HuH-7.5 (cell line): ENCODE results near the gene TRAK2.
"Not testable (repeated sequence)": the region's sequence is repeated elsewhere in the genome, so short reads cannot be mapped to it uniquely, and the experiment has no call there.

Source experiments
- DNase-seq: peaks from one replicate; pipeline ENCODE4 v3.0.0; 2011; ENCODE audit warnings: low spot score

The TRAK2 gene

GRCh38 chr2:201448701-201449100 is 2.6 kb downstream of the TRAK2 start:
- DNase-seq, result no peak

DNA sequence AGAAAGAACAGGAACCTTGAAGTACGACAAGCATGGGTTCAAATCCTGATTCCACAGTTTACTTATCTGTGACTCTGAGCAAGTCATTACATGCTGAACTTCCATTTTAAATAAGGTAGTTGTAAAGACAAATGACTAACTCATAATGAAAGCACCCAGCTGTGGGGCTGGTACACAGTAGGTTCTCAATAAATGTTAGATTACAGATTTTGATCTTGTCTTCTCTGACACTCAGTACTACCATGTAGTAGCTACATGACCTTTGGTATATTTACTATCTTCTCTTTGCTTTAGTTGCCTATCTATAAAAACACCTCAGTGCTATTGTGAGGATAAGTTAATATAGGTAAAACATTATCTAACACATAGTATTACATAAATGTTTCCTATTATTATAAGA is 3.2 kb downstream of the TRAK2 start:
- no peak for DNase-seq

GRCh38 chr2:201447086-201447485 is 4.2 kb downstream of the TRAK2 start:
- no peak for DNase-seq

DNA sequence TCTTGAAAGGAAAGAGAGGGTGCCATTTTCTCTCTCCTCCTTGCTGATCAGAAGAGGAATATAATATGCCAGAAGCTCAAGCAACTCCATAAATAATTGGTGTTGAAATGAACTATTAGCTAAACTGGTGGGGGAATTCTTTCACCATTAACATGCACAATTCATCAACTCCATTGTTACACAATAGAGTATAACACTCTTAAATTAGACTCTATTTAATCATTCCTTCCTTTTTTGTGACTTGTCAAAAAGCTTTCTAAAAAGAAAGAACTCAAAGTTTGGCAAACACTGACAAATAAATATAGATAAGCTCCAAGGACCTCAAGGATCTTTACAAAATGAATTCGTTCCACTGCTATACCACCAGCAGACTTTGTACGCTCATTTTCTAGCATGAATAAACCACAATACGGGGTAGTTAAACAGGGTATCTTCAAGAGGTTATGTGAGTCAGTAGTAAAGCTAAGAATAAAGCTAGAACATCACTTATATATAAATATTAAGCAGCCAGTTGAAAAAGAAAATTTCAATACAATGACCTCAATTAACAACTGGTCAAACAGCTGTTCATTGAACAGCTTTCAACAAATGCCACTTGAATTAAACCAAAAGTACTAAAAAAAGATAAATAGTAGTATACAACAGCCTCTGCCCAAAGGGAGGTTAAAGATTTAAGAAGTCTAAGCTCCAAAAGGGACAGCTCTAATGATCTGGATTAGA is 6.4 kb downstream of the TRAK2 start:
- DNase-seq, result no peak

GRCh38 chr2:201441409-201441808 is 9.8 kb downstream of the TRAK2 start:
- no peak for DNase-seq

DNA sequence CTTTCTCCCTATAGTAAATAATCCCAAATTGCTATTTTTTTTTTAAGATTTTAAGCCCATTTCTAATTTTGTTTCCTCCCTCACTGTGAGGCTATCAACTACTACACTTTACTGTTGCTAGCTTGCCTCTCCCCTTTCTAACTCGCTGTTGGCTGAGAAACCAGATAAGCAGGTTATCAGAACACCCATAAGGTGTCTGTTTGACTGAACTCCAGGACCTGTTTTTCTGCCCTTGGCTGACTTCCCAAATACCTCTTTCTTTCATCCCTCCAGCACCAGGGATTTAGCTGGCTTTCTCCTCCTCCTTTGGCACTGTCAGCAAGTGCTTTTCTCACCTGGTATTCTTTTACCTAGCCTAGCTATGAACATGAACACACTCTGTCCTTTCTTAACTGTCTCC is 11.1 kb downstream of the TRAK2 start:
- DNase-seq, result no peak

DNA sequence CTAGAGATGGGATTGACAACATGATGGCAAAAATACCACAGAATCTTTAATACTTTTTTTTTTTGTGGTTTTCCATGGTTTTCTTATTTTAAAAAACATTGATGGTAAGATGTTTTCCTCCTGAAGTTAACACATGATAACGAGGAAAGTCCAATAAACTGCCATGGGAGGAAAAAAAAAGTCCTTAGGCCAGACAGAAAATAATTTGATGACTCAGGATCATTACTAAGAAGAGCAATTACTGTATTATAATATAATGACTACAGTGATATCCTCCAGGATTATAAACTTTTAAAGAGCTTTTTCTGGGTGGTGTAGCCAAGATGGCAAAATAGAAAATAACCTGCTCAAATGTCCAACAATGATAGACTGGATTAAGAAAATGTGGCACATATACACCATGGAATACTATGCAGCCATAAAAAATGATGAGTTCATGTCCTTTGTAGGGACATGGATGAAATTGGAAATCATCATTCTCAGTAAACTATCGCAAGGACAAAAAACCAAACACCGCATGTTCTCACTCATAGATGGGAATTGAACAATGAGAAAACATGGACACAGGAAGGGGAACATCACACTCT is 11.8 kb downstream of the TRAK2 start:
- DNase-seq, result not testable (repeated sequence)

DNA sequence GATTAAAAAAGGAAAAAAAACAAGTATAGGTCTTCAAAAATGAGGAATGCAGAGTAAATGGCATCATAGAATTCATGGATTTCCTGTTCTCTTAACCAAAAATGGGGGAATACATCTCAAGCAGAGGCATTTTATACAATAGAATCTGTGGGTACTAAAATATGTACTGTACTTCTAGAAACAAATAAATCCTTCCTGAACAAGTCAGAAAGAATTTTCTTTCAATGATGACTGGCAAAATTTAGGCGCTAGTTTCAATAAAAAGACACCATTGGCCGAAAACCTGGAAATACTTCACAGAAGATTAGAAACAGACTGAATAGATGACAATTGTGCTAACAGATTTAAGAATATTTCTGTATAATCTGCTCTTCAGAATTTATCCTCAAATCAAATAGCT is 15.1 kb downstream of the TRAK2 start:
- no peak for DNase-seq

DNA sequence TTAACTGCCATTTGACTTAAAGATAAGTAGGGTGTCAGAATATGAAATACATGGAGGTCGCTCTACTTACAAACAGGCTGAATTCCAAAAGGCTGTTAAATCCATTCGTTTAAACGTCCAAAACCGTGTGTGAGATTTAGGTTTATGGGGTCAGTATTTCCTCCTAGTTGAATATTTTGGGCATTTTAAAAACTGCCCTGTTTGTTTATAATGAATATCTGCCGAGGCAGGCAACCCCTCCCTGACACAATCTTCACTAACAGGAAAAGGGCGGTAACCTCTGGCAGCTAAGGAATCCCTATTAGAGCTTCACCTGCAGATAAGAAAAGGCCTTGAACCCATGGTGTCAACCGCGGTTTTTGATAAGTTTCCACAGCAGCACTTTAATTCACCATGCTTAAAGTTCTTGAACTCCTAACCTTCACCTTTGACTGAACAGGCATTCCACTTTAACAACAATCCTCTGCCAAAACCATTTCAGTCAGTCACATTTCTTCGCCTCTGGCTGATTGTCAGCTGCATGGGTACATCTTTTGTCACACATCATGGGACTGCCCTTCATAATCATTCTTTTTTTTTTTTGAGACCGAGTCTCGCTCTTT is 17.8 kb downstream of the TRAK2 start:
- DNase-seq, result no peak

DNA sequence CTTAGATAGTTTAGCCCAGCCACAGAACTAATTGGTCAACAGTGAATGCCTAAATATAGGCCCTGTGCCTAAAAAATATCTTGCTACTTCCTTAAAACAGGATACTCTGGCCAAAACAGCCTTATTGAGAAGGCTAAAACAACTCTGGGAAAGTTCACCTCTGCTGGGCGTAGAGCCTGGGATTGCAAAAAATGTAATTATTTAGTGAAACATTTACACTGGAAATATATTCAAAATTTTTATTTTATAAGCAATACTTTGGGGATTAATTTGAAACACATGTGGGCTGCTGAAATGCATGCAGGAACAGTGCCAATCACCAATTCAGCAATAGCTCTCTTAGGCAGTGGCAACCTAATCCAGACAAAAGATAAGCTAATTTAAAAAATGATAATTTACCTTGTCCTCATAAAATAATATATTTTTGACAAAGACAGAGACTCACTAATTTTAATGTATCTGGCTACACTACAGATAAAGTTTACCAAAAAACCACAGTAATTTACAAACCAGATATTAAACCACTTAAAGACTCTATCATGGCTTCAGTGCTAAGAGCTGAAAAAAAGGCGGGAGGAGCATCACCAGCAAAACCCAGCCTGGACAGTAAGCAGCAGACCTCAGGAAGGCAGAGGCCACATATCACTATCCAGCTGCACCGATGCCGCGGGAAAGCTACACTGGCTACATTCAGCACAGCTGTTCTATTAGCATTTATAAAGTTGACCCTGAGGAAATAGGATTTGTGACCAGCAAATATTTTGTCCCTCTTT is 18.5 kb downstream of the TRAK2 start:
- no peak for DNase-seq

- no peak for DNase-seq
Measured at GRCh38 chr2:201432038-201432620, 19.1 kb downstream of the TRAK2 start.

DNA sequence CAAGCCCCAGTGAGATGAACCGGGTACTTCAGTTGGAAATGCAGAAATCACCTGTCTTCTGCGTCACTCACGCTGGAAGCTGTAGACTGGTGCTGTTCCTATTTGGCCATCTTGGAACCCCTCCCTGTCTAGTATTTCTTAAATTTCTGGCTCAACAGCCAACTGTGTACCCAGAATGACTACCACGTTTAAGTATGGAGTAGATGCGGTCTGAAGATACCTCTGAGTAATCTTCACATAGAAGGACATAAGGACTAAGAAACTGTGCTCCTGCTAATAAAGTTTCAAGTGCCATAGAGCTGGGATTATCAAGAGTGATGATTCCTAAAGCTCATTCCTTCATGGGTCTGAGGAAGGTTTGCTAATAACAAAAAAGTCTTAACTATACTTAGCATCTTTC is 20.4 kb downstream of the TRAK2 start:
- no peak for DNase-seq

DNA sequence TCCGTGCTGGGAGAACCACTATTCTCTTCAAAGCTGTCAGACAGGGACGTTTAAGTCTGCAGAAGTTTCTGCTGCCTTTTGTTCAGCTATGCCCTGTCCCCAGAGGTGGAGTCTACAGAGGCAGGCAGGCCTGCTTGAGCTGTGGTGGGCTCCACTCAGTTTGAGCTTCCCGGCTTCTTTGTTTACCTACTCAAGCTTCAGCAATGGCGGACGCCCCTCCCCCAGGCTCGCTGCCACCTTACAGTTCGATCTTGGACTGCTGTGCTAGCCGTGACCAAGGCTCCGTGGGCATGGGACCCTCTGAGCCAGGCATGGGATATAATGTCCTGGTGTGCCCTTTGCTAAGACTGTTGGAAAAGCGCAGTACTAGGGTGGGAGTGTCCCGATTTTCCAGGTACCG is 20.9 kb downstream of the TRAK2 start:
- DNase-seq, result not testable (repeated sequence)

- not testable (repeated sequence) for DNase-seq
Measured at GRCh38 chr2:201429835-201430234, 21.4 kb downstream of the TRAK2 start.

- not testable (repeated sequence) for DNase-seq
Measured at GRCh38 chr2:201428366-201428765, 22.9 kb downstream of the TRAK2 start.

DNA sequence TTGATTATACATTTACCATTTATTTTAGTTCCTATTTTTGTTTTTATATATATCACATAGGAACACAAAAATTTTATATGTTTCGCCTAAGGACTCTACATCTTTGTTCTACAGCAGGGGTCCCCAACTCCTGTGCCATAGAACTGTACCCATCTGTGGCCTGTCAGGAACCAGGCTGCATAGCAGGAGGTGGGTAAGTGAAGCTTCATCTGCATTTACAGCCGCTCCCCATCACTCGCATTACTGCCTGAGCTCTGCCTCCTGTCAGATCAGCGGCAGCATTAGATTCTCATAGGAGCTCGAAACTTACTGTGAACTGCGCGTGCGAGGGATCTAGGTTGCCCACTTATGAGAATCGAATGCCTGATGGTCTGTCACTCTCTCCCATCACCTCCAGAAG is 25.3 kb downstream of the TRAK2 start:
- no peak for DNase-seq

GRCh38 chr2:201420442-201421113 is 30.7 kb downstream of the TRAK2 start:
- DNase-seq, result no peak

- no peak for DNase-seq
Measured at GRCh38 chr2:201419986-201420385, 31.3 kb downstream of the TRAK2 start.

DNA sequence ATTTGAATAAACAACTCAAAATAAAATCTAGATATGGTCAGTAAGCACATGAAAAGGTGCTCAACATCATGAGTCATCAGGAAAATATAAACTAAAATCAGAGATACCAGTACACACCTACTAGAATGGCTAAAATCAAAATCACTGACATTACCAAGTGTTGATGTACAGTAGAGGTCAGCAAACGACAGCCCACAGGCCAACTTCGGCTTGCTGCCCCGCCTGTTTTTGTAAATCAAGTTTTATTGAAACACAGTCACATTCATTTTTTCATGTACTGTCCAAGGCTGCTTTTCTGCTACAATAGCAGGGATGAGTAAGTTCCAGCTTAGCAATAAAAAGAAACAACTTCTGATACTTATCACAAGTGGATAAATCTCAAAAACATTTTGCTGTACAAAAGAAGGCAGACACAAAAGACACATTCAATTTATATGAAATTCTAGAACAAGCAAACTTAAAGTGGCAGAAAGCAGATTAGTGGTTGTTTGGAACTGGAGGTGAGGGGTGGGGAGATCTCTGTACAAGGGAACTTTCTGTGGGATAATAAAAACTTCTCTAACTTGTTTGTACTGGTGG is 32.1 kb downstream of the TRAK2 start:
- DNase-seq, result no peak

GRCh38 chr2:201415149-201415548 is 36.1 kb downstream of the TRAK2 start:
- no peak for DNase-seq
